Osteoblast (primary cell): ENCODE results near the gene SLC23A3. TPM values are rescaled to one million over a fixed set of nuclear protein-coding genes. Genes with fewer than 3 reads are reported as not detected.
A peak's percentile ranks its signal among the peaks of the same experiment; 100 is the strongest.

ENCODE experiments used
- DNase-seq: peaks from one replicate; pipeline ENCODE4 v3.0.0; 2011; ENCODE audit warnings: low spot score, mixed read lengths; ENCODE audit not compliant: insufficient read length; ENCODE audit errors: missing footprints
- H2AFZ ChIP-seq: 2 replicates; pipeline ENCODE4 v1.6.0; 2011; ENCODE audit warnings: mild to moderate bottlenecking, low read length
- H3K27ac ChIP-seq: 2 replicates; pipeline ENCODE4 v1.5.1; 2011; ENCODE audit warnings: mild to moderate bottlenecking, low read depth, low read length, moderate library complexity
- H3K27me3 ChIP-seq: 2 replicates; pipeline ENCODE4 v1.6.0; 2012; ENCODE audit warnings: mild to moderate bottlenecking, control low read depth, inconsistent platforms, low read length, moderate library complexity; ENCODE audit not compliant: insufficient read depth
- H3K36me3 ChIP-seq: 2 replicates; pipeline ENCODE4 v1.5.1; 2011; ENCODE audit warnings: mild to moderate bottlenecking, low read length, control low read depth, moderate library complexity; ENCODE audit not compliant: insufficient read depth
- H3K4me1 ChIP-seq: 2 replicates; pipeline ENCODE4 v1.5.1; 2011; ENCODE audit warnings: mild to moderate bottlenecking, low read length, control low read depth, moderate library complexity; ENCODE audit not compliant: insufficient read depth
- H3K4me2 ChIP-seq: 2 replicates; pipeline ENCODE4 v1.6.0; 2011; ENCODE audit warnings: mild to moderate bottlenecking, low read length; ENCODE audit not compliant: insufficient read depth
- H3K4me3 ChIP-seq: fragments of 200-600 bp; sonication (generic); 3 replicates; pipeline ENCODE4 v1.5.1; 2012; ENCODE audit warnings: mild to moderate bottlenecking, low read length, inconsistent platforms; ENCODE audit not compliant: insufficient read depth
- H3K79me2 ChIP-seq: 2 replicates; pipeline ENCODE4 v1.6.0; 2012; ENCODE audit warnings: mild to moderate bottlenecking, low read length, control low read depth, inconsistent platforms; ENCODE audit not compliant: insufficient read depth
- H3K9me3 ChIP-seq: 2 replicates; pipeline ENCODE4 v1.5.1; 2011; ENCODE audit warnings: low read depth, low read length, control low read depth
- H4K20me1 ChIP-seq: 2 replicates; pipeline ENCODE4 v1.6.0; 2012; ENCODE audit warnings: mild to moderate bottlenecking, low read length, control low read depth; ENCODE audit not compliant: insufficient read depth
- CTCF ChIP-seq: IDR thresholded peaks from 2 replicates; pipeline ENCODE4 v1.5.1; 2011; ENCODE audit warnings: mild to moderate bottlenecking, low read depth, low read length, moderate library complexity; ENCODE audit errors: extremely low read depth
- total RNA-seq: library from RNA; depleted of rRNA; stranded (reverse); fragments of >200 nt; gene quantifications from 2 replicates; pipeline ENCODE4 v1.2.3, GENCODE V29; 2012

The SLC23A3 gene
- total RNA-seq, 1 donor = 1.4 TPM

GRCh38 chr2:219172231-219173154 lies 2.7 kb upstream of the SLC23A3 start:
- H3K36me3 ChIP-seq = peaks cover 15% of the 10 kb centered on the region
- no peaks in the 10 kb centered on the region for H3K27me3 ChIP-seq
- TF ChIP-seq CTCF = no peak
- no peak for DNase-seq
- H3K4me1 ChIP-seq = peaks cover 24% of the 10 kb centered on the region
- H3K27ac ChIP-seq = peak overlapping the region; percentile 49
- no peak overlapping the region for H3K4me3 ChIP-seq
- H3K79me2 ChIP-seq = peaks cover 25% of the 10 kb centered on the region
- H3K4me2 ChIP-seq = no peak overlapping the region
- H4K20me1 ChIP-seq = peaks cover 4% of the 10 kb centered on the region
- H2AFZ ChIP-seq = no peak overlapping the region
- no peaks in the 10 kb centered on the region for H3K9me3 ChIP-seq

- H3K27me3 ChIP-seq = no peaks in the 10 kb centered on the region
- H3K9me3 ChIP-seq = no peaks in the 10 kb centered on the region
- peak; percentile 96 for DNase-seq
- peaks cover 20% of the 10 kb centered on the region for H3K4me1 ChIP-seq
- no peak overlapping the region for H2AFZ ChIP-seq
- peaks cover 21% of the 10 kb centered on the region for H3K79me2 ChIP-seq
- H3K36me3 ChIP-seq = peaks cover 15% of the 10 kb centered on the region
- H3K4me2 ChIP-seq = no peak overlapping the region
- peak overlapping the region; percentile 49 for H3K27ac ChIP-seq
- TF ChIP-seq CTCF = peak; percentile 90
- no peak overlapping the region for H3K4me3 ChIP-seq
- peaks cover 4% of the 10 kb centered on the region for H4K20me1 ChIP-seq
These were observed 1.4 kb upstream of the SLC23A3 start for GRCh38 chr2:219171231-219171651.

GRCh38 chr2:219168932-219169331 lies 897 bp downstream of the SLC23A3 start:
- no peak for TF ChIP-seq CTCF

GRCh38 chr2:219168526-219168925 lies 1.3 kb downstream of the SLC23A3 start:
- Histone ChIP-seq H3K79me2 (no peaks in the 10 kb centered on the region), H2AFZ (no peak overlapping the region), H3K9me3 (no peaks in the 10 kb centered on the region), H3K27ac (no peak overlapping the region), H3K27me3 (no peaks in the 10 kb centered on the region), H4K20me1 (no peaks in the 10 kb centered on the region), H3K4me3 (no peak overlapping the region), H3K4me2 (no peak overlapping the region), H3K36me3 (peaks cover 9% of the 10 kb centered on the region), H3K4me1 (peaks cover 6% of the 10 kb centered on the region)
- no peak for DNase-seq
- TF ChIP-seq CTCF = no peak

More at GRCh38 chr2:219168932-219169331, 897 bp downstream of the SLC23A3 start:
- Histone ChIP-seq H3K36me3 (peaks cover 9% of the 10 kb centered on the region), H3K4me3 (no peak overlapping the region), H2AFZ (no peak overlapping the region), H4K20me1 (no peaks in the 10 kb centered on the region), H3K27ac (no peak overlapping the region), H3K4me1 (peaks cover 6% of the 10 kb centered on the region), H3K27me3 (no peaks in the 10 kb centered on the region), H3K4me2 (no peak overlapping the region), H3K9me3 (no peaks in the 10 kb centered on the region), H3K79me2 (no peaks in the 10 kb centered on the region)
- DNase-seq = no peak
